ENCODE data around the gene VKORC1L1. TPM values are rescaled to one million over a fixed set of nuclear protein-coding genes. Genes with fewer than 3 reads are reported as not detected.

Gene VKORC1L1
- total RNA-seq, 1 experiment from 2014 or later, result 29.4 TPM

- no peak overlapping the region for H3K56ac ChIP-seq (ENCODE audit: insufficient read length, low read depth, low read length)
- no peak for DNase-seq
- H3K4me1 ChIP-seq (ENCODE audit: insufficient read depth, low read length), result no peaks in the 10 kb centered on the region
- no peak overlapping the region for H2AFZ ChIP-seq (ENCODE audit: low read length)
- Mint-ChIP-seq H3K9me3 (no peaks in the 10 kb centered on the region), H3K4me3 (no peak overlapping the region), H3K4me1 (no peaks in the 10 kb centered on the region), H3K36me3 (ENCODE audit: insufficient read depth in 1 of 3, low read depth in 3 of 3) (no peaks in the 10 kb centered on the region), H3K27ac (no peak overlapping the region), H3K27me3 (ENCODE audit: low read depth) (no peaks in the 10 kb centered on the region)
- no CpG with 5 or more reads among the region's 6 CpGs for WGBS (ENCODE audit: extremely low coverage, insufficient read length, low lambda C conversion rate)
- H3T11ph ChIP-seq (ENCODE audit: low read length), result no peak overlapping the region
- H3K18ac ChIP-seq (ENCODE audit: insufficient read length, low read depth, low read length), result no peak overlapping the region
- no peaks in the 10 kb centered on the region for H3K79me1 ChIP-seq (ENCODE audit: insufficient read depth, low read depth, low read length, poor library complexity, severe bottlenecking)
- H2AK5ac ChIP-seq (ENCODE audit: insufficient read length, low read length), result no peak overlapping the region
- H3K23ac ChIP-seq (ENCODE audit: insufficient read length, low read depth, low read length), result no peak overlapping the region
- no peak overlapping the region for H4K8ac ChIP-seq (replicated peaks; ENCODE audit: insufficient read length, low read depth, low read length)
- no peaks in the 10 kb centered on the region for H4K20me1 ChIP-seq (ENCODE audit: control insufficient read depth, insufficient read depth, insufficient read length)
- no peak overlapping the region for H4K5ac ChIP-seq (ENCODE audit: insufficient read length, low read depth, low read length)
- H2BK20ac ChIP-seq (ENCODE audit: low read depth, low read length, poor library complexity, severe bottlenecking), result no peak overlapping the region
- H3K9ac ChIP-seq (ENCODE audit: extremely low read depth, insufficient read length, low read length), result no peak overlapping the region
- no peaks in the 10 kb centered on the region for H3K9me3 ChIP-seq (ENCODE audit: control insufficient read depth, low read depth, low read length)
- no peak overlapping the region for H2BK15ac ChIP-seq (ENCODE audit: low read depth, low read length)
- no peaks in the 10 kb centered on the region for H3K23me2 ChIP-seq (ENCODE audit: insufficient read length, low read depth, low read length, poor library complexity, severe bottlenecking)
- H3K4me2 ChIP-seq (ENCODE audit: insufficient read depth, insufficient read length, low read length), result no peak overlapping the region
- H2BK12ac ChIP-seq (ENCODE audit: insufficient read length, low read depth, low read length), result no peak overlapping the region
- no peaks in the 10 kb centered on the region for H3K27me3 ChIP-seq (ENCODE audit: insufficient read depth, low read length)
- no peak for TF ChIP-seq CTCF (conservative IDR thresholded peaks at IDR 0.05)
- no peak overlapping the region for H2BK5ac ChIP-seq (ENCODE audit: insufficient read length, low read length)
- H3K79me2 ChIP-seq (ENCODE audit: insufficient read depth, low read length), result no peaks in the 10 kb centered on the region
- H3K14ac ChIP-seq (ENCODE audit: insufficient read depth, low read length), result no peak overlapping the region
- no peak overlapping the region for H3K27ac ChIP-seq (ENCODE audit: insufficient read length, low read depth, low read length)
- no peak overlapping the region for H4K91ac ChIP-seq (ENCODE audit: insufficient read length, low read depth, low read length)
- no peak overlapping the region for H2BK120ac ChIP-seq (ENCODE audit: low read depth, low read length, poor library complexity, severe bottlenecking)
- no peak overlapping the region for H3K4ac ChIP-seq (ENCODE audit: low read depth, low read length)
Measured at GRCh38 chr7:65827366-65827765, 45.5 kb upstream of the VKORC1L1 start.

Measured in H9 (cell line).